Measurements from ENCODE around the gene ART1. TPM values are rescaled to one million over a fixed set of nuclear protein-coding genes. Genes with fewer than 3 reads are reported as not detected.

ART1 gene
- total RNA-seq, 1 experiment from 2014 or later = not detected

GRCh38 chr11:3665336-3666022 lies 20.6 kb downstream of the ART1 start:
- H3K4me2 ChIP-seq (ENCODE audit: insufficient read depth, insufficient read length, low read length) = no peak overlapping the region
- no peak overlapping the region for H2BK12ac ChIP-seq (ENCODE audit: insufficient read length, low read depth, low read length)
- no peaks in the 10 kb centered on the region for H3K4me1 Mint-ChIP-seq
- no peak overlapping the region for H3K27ac ChIP-seq (ENCODE audit: insufficient read length, low read depth, low read length)
- H3K27me3 Mint-ChIP-seq (ENCODE audit: low read depth) = no peaks in the 10 kb centered on the region; the same call in 1 of the 2 replicates
- no peaks in the 10 kb centered on the region for H4K20me1 ChIP-seq (ENCODE audit: control insufficient read depth, insufficient read depth, insufficient read length)
- H3K36me3 Mint-ChIP-seq (ENCODE audit: insufficient read depth in 1 of 3, low read depth in 3 of 3) = peaks cover 0 to 42% (median 4%) of the 10 kb centered on the region in 3 experiments; a peak in 4 of 7 replicates
- no peak overlapping the region for H2BK20ac ChIP-seq (ENCODE audit: low read depth, low read length, poor library complexity, severe bottlenecking)
- H3K4me3 Mint-ChIP-seq = no peak overlapping the region
- H3K14ac ChIP-seq (ENCODE audit: insufficient read depth, low read length) = no peak overlapping the region
- no peak overlapping the region for H3K23ac ChIP-seq (ENCODE audit: insufficient read length, low read depth, low read length)
- H3K23me2 ChIP-seq (ENCODE audit: insufficient read length, low read depth, low read length, poor library complexity, severe bottlenecking) = no peaks in the 10 kb centered on the region
- WGBS (ENCODE audit: extremely low coverage, insufficient read length, low lambda C conversion rate) = no CpG with 5 or more reads among the region's 6 CpGs
- H3T11ph ChIP-seq (ENCODE audit: low read length) = no peak overlapping the region
- TF ChIP-seq, protein P1, sequence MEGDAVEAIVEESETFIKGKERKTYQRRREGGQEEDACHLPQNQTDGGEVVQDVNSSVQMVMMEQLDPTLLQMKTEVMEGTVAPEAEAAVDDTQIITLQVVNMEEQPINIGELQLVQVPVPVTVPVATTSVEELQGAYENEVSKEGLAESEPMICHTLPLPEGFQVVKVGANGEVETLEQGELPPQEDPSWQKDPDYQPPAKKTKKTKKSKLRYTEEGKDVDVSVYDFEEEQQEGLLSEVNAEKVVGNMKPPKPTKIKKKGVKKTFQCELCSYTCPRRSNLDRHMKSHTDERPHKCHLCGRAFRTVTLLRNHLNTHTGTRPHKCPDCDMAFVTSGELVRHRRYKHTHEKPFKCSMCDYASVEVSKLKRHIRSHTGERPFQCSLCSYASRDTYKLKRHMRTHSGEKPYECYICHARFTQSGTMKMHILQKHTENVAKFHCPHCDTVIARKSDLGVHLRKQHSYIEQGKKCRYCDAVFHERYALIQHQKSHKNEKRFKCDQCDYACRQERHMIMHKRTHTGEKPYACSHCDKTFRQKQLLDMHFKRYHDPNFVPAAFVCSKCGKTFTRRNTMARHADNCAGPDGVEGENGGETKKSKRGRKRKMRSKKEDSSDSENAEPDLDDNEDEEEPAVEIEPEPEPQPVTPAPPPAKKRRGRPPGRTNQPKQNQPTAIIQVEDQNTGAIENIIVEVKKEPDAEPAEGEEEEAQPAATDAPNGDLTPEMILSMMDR (conservative IDR thresholded peaks at IDR 0.05) = no peak
- no peak overlapping the region for H4K91ac ChIP-seq (ENCODE audit: insufficient read length, low read depth, low read length)
- no peak overlapping the region for H3K18ac ChIP-seq (ENCODE audit: insufficient read length, low read depth, low read length)
- H3K56ac ChIP-seq (ENCODE audit: insufficient read length, low read depth, low read length) = no peak overlapping the region
- no peak overlapping the region for H2AFZ ChIP-seq (ENCODE audit: low read length)
- no peaks in the 10 kb centered on the region for H3K9me3 Mint-ChIP-seq
- H4K5ac ChIP-seq (ENCODE audit: insufficient read length, low read depth, low read length) = no peak overlapping the region
- no peaks in the 10 kb centered on the region for H3K27me3 ChIP-seq (ENCODE audit: insufficient read depth, low read length)
- no peak overlapping the region for H2BK15ac ChIP-seq (ENCODE audit: low read depth, low read length)
- no peaks in the 10 kb centered on the region for H3K79me1 ChIP-seq (ENCODE audit: insufficient read depth, low read depth, low read length, poor library complexity, severe bottlenecking)
- H3K27ac Mint-ChIP-seq = peak overlapping the region in 1 of 3 experiments; percentile 18; a peak in 1 of 7 replicates
- H3K9ac ChIP-seq (ENCODE audit: extremely low read depth, insufficient read length, low read length) = no peak overlapping the region
- H3K9me3 ChIP-seq (ENCODE audit: control insufficient read depth, low read depth, low read length) = no peaks in the 10 kb centered on the region
- no peaks in the 10 kb centered on the region for H3K79me2 ChIP-seq (ENCODE audit: insufficient read depth, low read length)
- no peaks in the 10 kb centered on the region for H3K4me1 ChIP-seq (ENCODE audit: insufficient read depth, low read length)
- DNase-seq = no peak
- H2BK5ac ChIP-seq (ENCODE audit: insufficient read length, low read length) = no peak overlapping the region
- no peak overlapping the region for H4K8ac ChIP-seq (replicated peaks; ENCODE audit: insufficient read length, low read depth, low read length)
- no peak overlapping the region for H2AK5ac ChIP-seq (ENCODE audit: insufficient read length, low read length)
- H2BK120ac ChIP-seq (ENCODE audit: low read depth, low read length, poor library complexity, severe bottlenecking) = no peak overlapping the region
- no peak overlapping the region for H3K4ac ChIP-seq (ENCODE audit: low read depth, low read length)
